A673 (cell line): Measurements from ENCODE around the gene JAG2. TPM values are rescaled to one million over a fixed set of nuclear protein-coding genes. Genes with fewer than 3 reads are reported as not detected.

Experiments
- BruUV-seq: library from RNA; stranded (reverse); fragments of 400-500 nt; replicated peaks from 2 replicates; lab custom pipeline; 2021; lab: Mats Ljungman, UMichigan
- CTCF ChIA-PET: fragments of 300-600 bp; sonication (Branson Sonifier 250); formaldehyde crosslinking; loops from one replicate; lab custom pipeline; 2022; ENCODE audit warnings: antibody characterized with exemption; lab: Charles Lee
- POLR2A ChIA-PET: fragments of 300-600 bp; sonication (Branson Sonifier 250); formaldehyde crosslinking; loops from one replicate; lab custom pipeline; 2022; ENCODE audit warnings: antibody characterized with exemption; ENCODE audit not compliant: low non-redundant PET; lab: Charles Lee
- DNase-seq: peaks from one replicate; pipeline ENCODE4 v3.0.0-alpha.2; 2015; ENCODE audit warnings: low spot score
- H3K27ac ChIP-seq: fragments of 200-600 bp; sonication (generic); 2 replicates; pipeline ENCODE4 v1.5.1; 2016; ENCODE audit warnings: mixed run types, low read depth, mild to moderate bottlenecking, mixed read lengths, antibody characterized with exemption, low read length; ENCODE audit not compliant: poor library complexity, severe bottlenecking
- H3K27me3 ChIP-seq: fragments of 200-600 bp; sonication (generic); replicated peaks from 2 replicates; pipeline ENCODE4 v1.6.1; 2017; ENCODE audit warnings: mixed run types, low read depth, mild to moderate bottlenecking, mixed read lengths, antibody characterized with exemption, low read length; ENCODE audit not compliant: insufficient read depth, poor library complexity
- H3K36me3 ChIP-seq: fragments of 200-600 bp; sonication (generic); 2 replicates; pipeline ENCODE4 v1.6.1; 2016; ENCODE audit warnings: mixed run types, mild to moderate bottlenecking, mixed read lengths, antibody characterized with exemption, low read length; ENCODE audit not compliant: insufficient read depth, poor library complexity, severe bottlenecking
- H3K4me1 ChIP-seq: fragments of 200-600 bp; sonication (generic); 2 replicates; pipeline ENCODE4 v1.6.1; 2017; ENCODE audit warnings: mixed run types, mild to moderate bottlenecking, mixed read lengths, antibody characterized with exemption, low read length; ENCODE audit not compliant: insufficient read depth, poor library complexity, severe bottlenecking
- H3K4me3 ChIP-seq: fragments of 200-600 bp; sonication (generic); 2 replicates; pipeline ENCODE4 v1.5.1; 2016; ENCODE audit warnings: low read depth, mixed run types, mild to moderate bottlenecking, mixed read lengths, low read length; ENCODE audit not compliant: poor library complexity, severe bottlenecking
- H3K9me3 ChIP-seq: fragments of 200-600 bp; sonication (generic); 2 replicates; pipeline ENCODE4 v1.6.1; 2016; ENCODE audit warnings: mixed run types, low read depth, mild to moderate bottlenecking, mixed read lengths, antibody characterized with exemption, low read length; ENCODE audit not compliant: poor library complexity, severe bottlenecking
- EZH2 ChIP-seq: fragments of 200-600 bp; sonication (generic); IDR thresholded peaks from 2 replicates; pipeline ENCODE4 v1.6.1; 2017; ENCODE audit warnings: borderline replicate concordance, low read depth, mild to moderate bottlenecking, mixed read lengths, antibody characterized with exemption, low read length; ENCODE audit not compliant: poor library complexity, severe bottlenecking
- intact Hi-C: fragments of 100-400 bp; cut with micrococcal nuclease; formaldehyde crosslinking; loops from one replicate; pipeline ENCODE4 v1.10.0; 2022; ENCODE audit not compliant: unreplicated experiment
- total RNA-seq: library from RNA; stranded (reverse); gene quantifications from 2 replicates; pipeline ENCODE4 v1.2.3, GENCODE V29; 2021
- TF ChIP-seq, protein P1 (sequence below): fragments of 300-800, 200-600 bp; sonication (generic); conservative IDR thresholded peaks from 2 replicates; pipeline ENCODE4 v1.5.1; 2017; ENCODE audit warnings: low read depth, mild to moderate bottlenecking, antibody characterized with exemption, low read length, moderate library complexity, mixed read lengths

The JAG2 gene
- total RNA-seq, 1 experiment from 2014 or later, result 14.3 TPM

DNA sequence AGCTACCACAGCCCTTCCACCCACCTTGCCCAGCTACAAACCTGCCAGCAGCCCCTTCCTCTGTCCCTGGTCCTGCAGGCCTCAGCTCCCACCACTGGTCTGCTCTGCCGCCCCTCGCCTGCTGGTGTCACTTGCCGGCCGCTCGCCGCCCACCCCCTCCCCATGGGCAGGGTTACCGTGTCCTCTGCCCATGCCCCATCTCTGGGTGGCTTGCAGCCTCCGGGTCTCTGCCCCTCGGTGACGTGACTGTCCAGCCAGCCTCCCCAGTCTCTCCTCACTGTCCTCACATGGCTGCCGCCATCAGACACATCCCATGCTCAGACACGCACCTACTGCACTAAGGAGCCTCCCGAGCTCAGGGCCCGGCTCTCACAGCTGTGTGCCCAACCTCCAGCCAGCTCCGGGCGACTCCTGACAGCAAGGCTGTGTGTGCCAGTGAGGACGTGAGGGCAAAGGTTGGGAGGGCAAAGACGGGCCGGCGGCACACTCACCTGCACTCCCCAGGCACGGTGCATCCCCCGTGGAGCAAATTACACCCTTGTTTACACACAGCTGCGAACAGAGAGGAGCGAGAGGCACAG is 13.4 kb downstream of the JAG2 start:
- Histone ChIP-seq H3K27me3 (no peaks in the 10 kb centered on the region), H3K36me3 (no peaks in the 10 kb centered on the region), H3K4me3 (no peak overlapping the region), H3K27ac (no peak overlapping the region), H3K4me1 (no peaks in the 10 kb centered on the region), H3K9me3 (no peaks in the 10 kb centered on the region)
- ChIA-PET CTCF (no interaction called here), POLR2A (no interaction called here)
- BruUV-seq, result no TSS peak
- TF ChIP-seq, protein P1, sequence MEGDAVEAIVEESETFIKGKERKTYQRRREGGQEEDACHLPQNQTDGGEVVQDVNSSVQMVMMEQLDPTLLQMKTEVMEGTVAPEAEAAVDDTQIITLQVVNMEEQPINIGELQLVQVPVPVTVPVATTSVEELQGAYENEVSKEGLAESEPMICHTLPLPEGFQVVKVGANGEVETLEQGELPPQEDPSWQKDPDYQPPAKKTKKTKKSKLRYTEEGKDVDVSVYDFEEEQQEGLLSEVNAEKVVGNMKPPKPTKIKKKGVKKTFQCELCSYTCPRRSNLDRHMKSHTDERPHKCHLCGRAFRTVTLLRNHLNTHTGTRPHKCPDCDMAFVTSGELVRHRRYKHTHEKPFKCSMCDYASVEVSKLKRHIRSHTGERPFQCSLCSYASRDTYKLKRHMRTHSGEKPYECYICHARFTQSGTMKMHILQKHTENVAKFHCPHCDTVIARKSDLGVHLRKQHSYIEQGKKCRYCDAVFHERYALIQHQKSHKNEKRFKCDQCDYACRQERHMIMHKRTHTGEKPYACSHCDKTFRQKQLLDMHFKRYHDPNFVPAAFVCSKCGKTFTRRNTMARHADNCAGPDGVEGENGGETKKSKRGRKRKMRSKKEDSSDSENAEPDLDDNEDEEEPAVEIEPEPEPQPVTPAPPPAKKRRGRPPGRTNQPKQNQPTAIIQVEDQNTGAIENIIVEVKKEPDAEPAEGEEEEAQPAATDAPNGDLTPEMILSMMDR, result no peak
- TF ChIP-seq EZH2, result no peak
- DNase-seq, result no peak
- intact Hi-C loops, result no loop called here

DNA sequence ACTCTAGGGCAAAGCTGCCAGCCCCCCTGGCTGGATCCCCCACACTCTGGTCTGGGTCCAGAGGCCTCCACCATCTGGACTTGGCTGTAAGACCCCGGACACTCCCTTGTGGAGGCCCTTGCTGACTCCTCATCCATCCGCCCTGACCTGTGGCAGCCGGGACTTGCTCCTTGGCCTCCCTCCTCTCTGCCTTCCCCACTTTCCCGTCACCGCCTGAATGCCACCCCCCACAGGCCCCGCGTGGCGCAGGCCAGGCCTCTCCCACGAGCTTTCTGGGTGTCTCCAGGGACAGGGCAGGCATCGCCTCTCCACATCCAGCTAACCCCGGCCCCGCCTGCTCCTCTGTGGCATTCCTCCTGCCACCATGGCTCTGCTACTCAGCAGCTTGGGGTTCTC is 14.1 kb downstream of the JAG2 start:
- intact Hi-C loops, result no loop called here
- DNase-seq, result no peak
- TF ChIP-seq EZH2, result no peak
- TF ChIP-seq, protein P1, result no peak
- BruUV-seq, result no TSS peak
- ChIA-PET CTCF (no interaction called here), POLR2A (no interaction called here)
- Histone ChIP-seq H3K36me3 (no peaks in the 10 kb centered on the region), H3K9me3 (no peaks in the 10 kb centered on the region), H3K27ac (no peak overlapping the region), H3K4me3 (no peak overlapping the region), H3K4me1 (no peaks in the 10 kb centered on the region), H3K27me3 (no peaks in the 10 kb centered on the region)

DNA sequence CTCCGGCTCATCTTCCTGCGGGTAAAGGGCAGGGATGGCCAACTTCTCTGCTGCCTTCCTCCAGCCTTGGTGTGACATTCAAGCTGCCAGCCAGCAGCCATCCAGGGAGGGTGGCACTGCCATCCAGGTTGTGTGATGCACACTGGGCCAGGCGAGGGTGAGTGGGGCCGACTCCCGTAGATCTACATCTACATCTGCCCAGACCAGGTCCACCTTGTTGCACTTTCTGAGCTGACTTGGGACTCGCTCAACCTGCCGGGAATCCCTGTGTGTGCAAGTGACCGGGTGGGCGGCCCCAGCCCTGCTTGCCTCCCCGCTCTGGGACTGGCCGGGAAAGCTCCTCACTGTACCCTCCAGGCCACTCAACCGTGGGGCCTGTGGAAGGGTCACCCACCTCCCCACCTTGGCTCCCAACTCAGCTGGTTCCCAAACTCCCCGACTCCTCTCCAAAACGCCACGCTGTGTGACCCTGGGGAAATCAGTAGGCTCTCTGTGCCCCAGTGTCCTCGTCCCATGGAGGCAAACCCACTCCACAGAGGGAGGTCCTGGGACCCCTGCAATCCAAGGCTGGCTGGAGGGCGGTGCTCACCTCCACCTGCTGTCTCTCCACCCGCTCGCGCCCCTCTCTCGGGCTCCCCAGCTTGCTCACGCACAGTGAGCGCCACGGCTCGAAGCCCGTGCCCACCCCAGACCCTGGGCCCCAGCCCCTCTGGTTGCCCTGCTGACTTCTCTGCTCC is 14.7 kb downstream of the JAG2 start:
- TF ChIP-seq, protein P1, result no peak
- TF ChIP-seq EZH2, result no peak
- no peaks in the 10 kb centered on the region for H3K4me1 ChIP-seq
- ChIA-PET POLR2A (no interaction called here), CTCF (no interaction called here)
- intact Hi-C loops, result no loop called here
- no peak for DNase-seq
- H3K27ac ChIP-seq, result no peak overlapping the region
- H3K27me3 ChIP-seq, result no peaks in the 10 kb centered on the region
- no peak overlapping the region for H3K4me3 ChIP-seq
- H3K9me3 ChIP-seq, result no peaks in the 10 kb centered on the region
- BruUV-seq, result no TSS peak
- no peaks in the 10 kb centered on the region for H3K36me3 ChIP-seq
